GM12874 (cell line): ENCODE measurements around the gene TNFAIP8.

Experiments
- CTCF ChIP-seq: IDR thresholded peaks from 2 replicates; pipeline ENCODE4 v1.5.1; 2011; ENCODE audit warnings: low read depth, mild to moderate bottlenecking, control low read depth, low read length, moderate library complexity; ENCODE audit not compliant: insufficient read depth

Gene TNFAIP8

DNA sequence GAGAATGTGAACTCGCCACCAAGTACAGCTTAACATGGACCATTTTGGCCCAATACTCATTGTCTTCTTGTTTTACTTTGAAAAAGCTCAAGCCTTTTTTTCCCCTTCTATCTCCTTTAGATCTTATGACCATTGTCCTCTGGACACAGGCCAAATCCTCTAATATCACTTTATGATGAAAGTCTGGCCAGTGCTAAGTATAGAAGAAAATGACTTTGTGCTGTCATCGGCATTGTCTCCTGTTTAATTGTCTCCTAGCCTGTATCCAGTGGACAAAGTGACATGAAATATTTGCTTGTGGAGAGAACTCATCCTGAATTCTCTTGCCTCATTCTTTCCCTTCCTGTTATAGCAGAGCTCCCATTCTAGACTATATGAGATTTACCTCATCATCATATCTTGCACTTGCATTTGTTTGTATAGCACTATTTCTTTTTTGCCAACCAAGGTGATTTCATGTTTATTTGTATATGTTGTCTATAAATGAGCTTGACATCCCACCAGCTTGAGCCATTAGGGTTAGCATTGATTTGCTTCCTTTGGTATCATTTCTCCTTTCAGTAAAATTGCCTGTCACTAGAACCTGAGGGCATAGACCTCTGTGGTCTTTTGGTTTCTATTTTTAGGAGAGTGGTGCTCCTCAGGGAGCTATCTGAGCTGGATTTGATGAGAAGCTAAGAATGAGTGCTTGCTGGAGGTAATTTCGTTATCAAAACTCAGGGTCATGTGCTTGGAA is 18.8 kb upstream of the TNFAIP8 start:
- no peak for TF ChIP-seq CTCF

GRCh38 chr5:119338326-119338946 is 17.4 kb upstream of the TNFAIP8 start:
- TF ChIP-seq CTCF: no peak

- no peak for TF ChIP-seq CTCF
Observed at GRCh38 chr5:119339344-119339743, 16.5 kb upstream of the TNFAIP8 start.

DNA sequence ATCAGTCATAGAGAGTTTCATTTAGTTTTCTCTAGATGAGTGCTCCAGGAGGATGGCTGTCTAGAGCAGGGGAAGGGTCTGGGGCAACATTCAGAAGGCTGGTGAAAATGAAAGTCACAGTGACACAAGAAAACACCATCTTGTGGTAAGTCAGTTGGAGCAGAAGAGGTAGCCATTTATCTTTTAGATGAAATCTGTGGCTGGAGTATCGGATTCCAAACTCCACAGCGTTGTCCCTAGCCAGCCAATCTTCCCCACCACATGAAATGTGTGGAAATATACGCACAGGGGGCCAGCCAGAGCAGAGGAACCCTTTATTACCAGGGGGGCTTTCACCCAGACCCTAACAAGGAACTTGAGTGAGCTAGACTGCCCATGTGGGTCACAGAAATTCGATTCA is 15.9 kb upstream of the TNFAIP8 start:
- no peak for TF ChIP-seq CTCF

DNA sequence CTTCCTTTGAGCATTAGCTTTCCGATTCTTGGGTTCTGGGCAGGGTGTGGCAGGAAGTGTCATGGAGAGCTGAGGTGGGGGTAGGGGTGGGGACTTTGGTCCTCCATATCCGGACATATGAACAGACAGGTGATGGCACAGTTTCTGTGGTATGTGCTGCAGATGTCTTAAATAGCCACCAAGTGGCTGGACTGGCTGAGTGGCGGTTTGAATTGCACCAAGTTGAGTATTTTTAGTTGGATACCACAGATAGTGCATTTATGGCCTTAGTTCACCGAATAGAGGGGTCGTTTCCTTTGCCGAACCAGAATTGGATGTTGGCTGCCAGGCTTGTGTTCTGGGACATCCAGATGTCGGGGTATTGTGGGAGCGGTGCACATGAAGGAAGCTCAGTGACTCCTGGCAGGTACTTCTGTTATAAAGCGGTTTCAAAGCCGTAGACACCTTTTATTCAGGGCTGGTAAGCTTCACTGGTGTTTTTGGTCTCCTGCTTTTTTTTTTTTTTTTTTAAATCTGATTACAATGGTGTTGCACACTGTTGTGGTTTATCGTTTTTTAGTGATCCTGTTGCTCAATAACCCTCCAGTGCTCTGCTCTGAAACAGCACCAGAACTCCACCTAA is 15.1 kb upstream of the TNFAIP8 start:
- TF ChIP-seq CTCF: peak; percentile 27; the same call in 1 of the 2 replicates

GRCh38 chr5:119341452-119342349 is 14.1 kb upstream of the TNFAIP8 start:
- TF ChIP-seq CTCF: no peak

DNA sequence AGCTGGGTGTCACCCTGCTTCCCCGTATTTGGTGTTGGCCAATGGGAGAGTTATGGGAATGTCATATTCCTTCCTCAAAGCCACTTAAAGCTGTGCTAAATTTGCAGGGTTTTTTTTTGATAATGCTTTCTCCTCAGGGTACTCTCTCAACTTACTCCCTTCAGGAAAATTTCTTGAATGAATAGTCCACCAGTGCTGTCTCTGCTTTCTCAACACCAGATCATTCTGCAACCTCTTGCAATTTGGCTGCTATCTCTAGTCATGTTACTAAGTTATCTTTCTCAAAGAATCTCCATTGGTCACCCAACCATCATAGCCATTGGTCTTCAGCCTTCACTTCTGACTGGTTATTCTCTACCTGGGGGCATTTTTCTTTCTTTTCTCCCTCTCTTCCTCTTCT is 13.4 kb upstream of the TNFAIP8 start:
- TF ChIP-seq CTCF: no peak
